ENCODE measurements around the gene GPC1.

DNA sequence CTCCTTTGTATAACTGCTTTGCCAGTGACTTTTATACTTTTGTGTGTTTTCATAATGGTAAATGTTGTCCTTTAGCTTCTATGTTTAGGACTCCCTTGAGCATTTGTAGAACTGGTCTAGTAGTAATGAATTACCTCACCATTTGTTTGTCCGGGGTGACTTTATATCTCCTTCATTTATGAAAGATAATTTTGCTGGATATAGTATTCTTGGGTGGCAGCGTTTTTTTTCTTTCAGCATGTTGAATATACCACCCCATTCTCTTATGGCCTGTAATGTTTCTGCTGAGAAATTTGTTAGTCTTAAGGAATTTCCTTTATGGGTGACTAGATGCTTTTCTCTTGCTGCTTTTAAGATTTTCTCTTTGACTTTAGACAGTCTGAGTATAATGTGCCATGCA, 56.0 kb downstream of the GPC1 start:
- TF ChIP-seq, protein P1, sequence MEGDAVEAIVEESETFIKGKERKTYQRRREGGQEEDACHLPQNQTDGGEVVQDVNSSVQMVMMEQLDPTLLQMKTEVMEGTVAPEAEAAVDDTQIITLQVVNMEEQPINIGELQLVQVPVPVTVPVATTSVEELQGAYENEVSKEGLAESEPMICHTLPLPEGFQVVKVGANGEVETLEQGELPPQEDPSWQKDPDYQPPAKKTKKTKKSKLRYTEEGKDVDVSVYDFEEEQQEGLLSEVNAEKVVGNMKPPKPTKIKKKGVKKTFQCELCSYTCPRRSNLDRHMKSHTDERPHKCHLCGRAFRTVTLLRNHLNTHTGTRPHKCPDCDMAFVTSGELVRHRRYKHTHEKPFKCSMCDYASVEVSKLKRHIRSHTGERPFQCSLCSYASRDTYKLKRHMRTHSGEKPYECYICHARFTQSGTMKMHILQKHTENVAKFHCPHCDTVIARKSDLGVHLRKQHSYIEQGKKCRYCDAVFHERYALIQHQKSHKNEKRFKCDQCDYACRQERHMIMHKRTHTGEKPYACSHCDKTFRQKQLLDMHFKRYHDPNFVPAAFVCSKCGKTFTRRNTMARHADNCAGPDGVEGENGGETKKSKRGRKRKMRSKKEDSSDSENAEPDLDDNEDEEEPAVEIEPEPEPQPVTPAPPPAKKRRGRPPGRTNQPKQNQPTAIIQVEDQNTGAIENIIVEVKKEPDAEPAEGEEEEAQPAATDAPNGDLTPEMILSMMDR (IDR thresholded peaks at IDR 0.05 in 4 of 5, conservative IDR thresholded peaks at IDR 0.05 in 1 of 5), result no peak
- no peak for TF ChIP-seq POLR2A (IDR thresholded peaks at IDR 0.05)
